ENCODE results near the gene SEPTIN5. TPM values are rescaled to one million over a fixed set of nuclear protein-coding genes. Genes with fewer than 3 reads are reported as not detected.

The SEPTIN5 gene
- total RNA-seq, 2 experiments from 2014 or later, result not detected

DNA sequence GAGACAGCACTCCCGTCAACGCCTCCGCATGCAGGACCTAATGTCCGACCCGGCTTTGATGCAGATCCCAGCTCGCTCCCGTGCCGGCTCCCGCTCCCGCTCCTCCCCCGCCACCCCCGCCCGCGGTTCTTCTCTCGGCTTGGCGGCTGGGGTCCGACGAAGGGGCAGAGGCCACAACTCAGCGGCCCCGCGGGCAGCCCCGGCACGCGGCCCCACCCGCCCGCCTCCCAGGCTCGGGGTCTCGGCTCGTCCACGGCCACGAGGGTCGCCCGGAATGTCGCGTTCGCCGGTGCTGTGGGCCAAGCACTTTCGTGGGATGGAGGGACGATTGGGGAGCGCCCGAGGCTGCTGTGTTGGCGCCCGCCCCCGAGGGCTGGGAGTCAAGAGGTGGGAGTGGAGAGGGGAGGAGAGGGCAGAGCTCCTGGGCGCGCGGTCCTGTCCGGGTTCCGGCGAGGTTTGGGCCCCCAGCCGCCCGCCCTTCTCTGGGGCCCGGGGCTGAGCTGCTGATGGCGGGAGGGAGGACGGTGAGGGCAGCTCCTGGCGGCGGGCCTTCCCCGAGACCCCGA lies 40.9 kb downstream of the SEPTIN5 start:
- Histone ChIP-seq H3K79me2 (ENCODE audit: insufficient read depth, low read depth, low read length) (no peaks in the 10 kb centered on the region), H3K4me3 (ENCODE audit: low read depth, low read length, poor library complexity, severe bottlenecking) (no peak overlapping the region), H4K20me1 (ENCODE audit: insufficient read depth, low read length) (no peaks in the 10 kb centered on the region), H3K9me2 (ENCODE audit: insufficient read depth, low read length) (no peaks in the 10 kb centered on the region), H3K4me1 (ENCODE audit: insufficient read depth, low read length, poor library complexity, severe bottlenecking) (peaks cover 24% of the 10 kb centered on the region), H3K9me3 (ENCODE audit: low read length) (no peaks in the 10 kb centered on the region), H3K36me3 (ENCODE audit: insufficient read depth, low read length) (no peaks in the 10 kb centered on the region), H3K4me2 (ENCODE audit: low read length) (no peak overlapping the region), H2AFZ (ENCODE audit: low read length) (no peak overlapping the region), H3K27ac (ENCODE audit: low read depth, low read length, poor library complexity, severe bottlenecking) (no peak overlapping the region)
- POLR2A ChIA-PET, result no interaction called here
- CTCF ChIA-PET (ENCODE audit: unreplicated experiment), result interaction anchor here (1.0 kb wide), 1 partner anchor 18 kb away, joined by 3 read pairs; no protein-coding TSS in a partner anchor
- TF ChIP-seq, protein P1, sequence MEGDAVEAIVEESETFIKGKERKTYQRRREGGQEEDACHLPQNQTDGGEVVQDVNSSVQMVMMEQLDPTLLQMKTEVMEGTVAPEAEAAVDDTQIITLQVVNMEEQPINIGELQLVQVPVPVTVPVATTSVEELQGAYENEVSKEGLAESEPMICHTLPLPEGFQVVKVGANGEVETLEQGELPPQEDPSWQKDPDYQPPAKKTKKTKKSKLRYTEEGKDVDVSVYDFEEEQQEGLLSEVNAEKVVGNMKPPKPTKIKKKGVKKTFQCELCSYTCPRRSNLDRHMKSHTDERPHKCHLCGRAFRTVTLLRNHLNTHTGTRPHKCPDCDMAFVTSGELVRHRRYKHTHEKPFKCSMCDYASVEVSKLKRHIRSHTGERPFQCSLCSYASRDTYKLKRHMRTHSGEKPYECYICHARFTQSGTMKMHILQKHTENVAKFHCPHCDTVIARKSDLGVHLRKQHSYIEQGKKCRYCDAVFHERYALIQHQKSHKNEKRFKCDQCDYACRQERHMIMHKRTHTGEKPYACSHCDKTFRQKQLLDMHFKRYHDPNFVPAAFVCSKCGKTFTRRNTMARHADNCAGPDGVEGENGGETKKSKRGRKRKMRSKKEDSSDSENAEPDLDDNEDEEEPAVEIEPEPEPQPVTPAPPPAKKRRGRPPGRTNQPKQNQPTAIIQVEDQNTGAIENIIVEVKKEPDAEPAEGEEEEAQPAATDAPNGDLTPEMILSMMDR (conservative IDR thresholded peaks at IDR 0.05; ENCODE audit: low read length), result no peak
- no peak for TF ChIP-seq EZH2phosphoT487 (IDR thresholded peaks at IDR 0.05; ENCODE audit: borderline replicate concordance, low read depth, low read length)
- DNase-seq (ENCODE audit: low spot score), result no peak
- BruUV-seq (replicated peaks), result no TSS peak
- intact Hi-C loops (cut with micrococcal nuclease; ENCODE audit: unreplicated experiment), result no loop called here

DNA sequence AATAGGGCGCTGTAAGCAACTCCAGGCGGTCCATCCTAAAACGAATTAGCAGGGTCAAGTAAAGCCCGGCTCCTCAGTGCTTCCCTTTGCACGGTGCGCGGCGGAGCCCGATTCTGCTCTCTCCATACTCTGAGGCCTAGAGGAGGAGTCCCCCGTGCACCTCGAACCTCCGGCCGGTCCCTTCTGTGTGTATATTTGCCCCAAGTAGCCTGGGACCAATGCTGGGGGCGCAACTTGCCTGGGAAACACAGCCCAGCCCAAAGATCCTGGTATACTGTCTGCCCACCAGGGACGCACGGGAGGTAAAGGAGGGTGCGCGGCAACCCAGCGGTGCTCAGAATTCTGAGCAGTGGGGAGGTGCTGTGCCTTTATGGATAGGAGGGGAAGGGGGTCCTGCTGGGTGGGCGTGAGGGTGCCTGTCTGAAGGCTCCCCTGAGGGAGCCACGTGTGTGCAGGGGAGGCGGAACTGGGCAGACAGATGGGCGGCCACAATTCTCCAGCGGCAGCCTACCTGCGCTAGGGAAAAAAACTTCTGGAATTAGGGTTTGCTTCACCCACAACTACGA lies 41.5 kb downstream of the SEPTIN5 start:
- no peaks in the 10 kb centered on the region for H3K36me3 ChIP-seq (ENCODE audit: insufficient read depth, low read length)
- TF ChIP-seq, protein P1 (conservative IDR thresholded peaks at IDR 0.05; ENCODE audit: low read length), result no peak
- no peak for TF ChIP-seq EZH2phosphoT487 (IDR thresholded peaks at IDR 0.05; ENCODE audit: borderline replicate concordance, low read depth, low read length)
- H3K9me2 ChIP-seq (ENCODE audit: insufficient read depth, low read length), result no peaks in the 10 kb centered on the region
- ChIA-PET POLR2A (no interaction called here), CTCF (ENCODE audit: unreplicated experiment) (interaction anchor here (0.6 to 1.9 kb wide), 4 partner anchors 17 to 1947 kb away, joined by 3 to 8 read pairs (median 3); no protein-coding TSS in a partner anchor)
- BruUV-seq (replicated peaks), result no TSS peak
- DNase-seq (ENCODE audit: low spot score), result no peak
- no peaks in the 10 kb centered on the region for H3K9me3 ChIP-seq (ENCODE audit: low read length)
- no peak overlapping the region for H3K27ac ChIP-seq (ENCODE audit: low read depth, low read length, poor library complexity, severe bottlenecking)
- H3K4me3 ChIP-seq (ENCODE audit: low read depth, low read length, poor library complexity, severe bottlenecking), result no peak overlapping the region
- H4K20me1 ChIP-seq (ENCODE audit: insufficient read depth, low read length), result no peaks in the 10 kb centered on the region
- intact Hi-C loops (cut with micrococcal nuclease; ENCODE audit: unreplicated experiment), result loop anchor here (2.0 kb wide), 1 partner anchor 25 kb away; no protein-coding TSS in a partner anchor
- H3K4me1 ChIP-seq (ENCODE audit: insufficient read depth, low read length, poor library complexity, severe bottlenecking), result peaks cover 24% of the 10 kb centered on the region
- H2AFZ ChIP-seq (ENCODE audit: low read length), result no peak overlapping the region
- no peaks in the 10 kb centered on the region for H3K79me2 ChIP-seq (ENCODE audit: insufficient read depth, low read depth, low read length)
- H3K4me2 ChIP-seq (ENCODE audit: low read length), result no peak overlapping the region
